ENCODE results near the gene HLA-E.

DNA sequence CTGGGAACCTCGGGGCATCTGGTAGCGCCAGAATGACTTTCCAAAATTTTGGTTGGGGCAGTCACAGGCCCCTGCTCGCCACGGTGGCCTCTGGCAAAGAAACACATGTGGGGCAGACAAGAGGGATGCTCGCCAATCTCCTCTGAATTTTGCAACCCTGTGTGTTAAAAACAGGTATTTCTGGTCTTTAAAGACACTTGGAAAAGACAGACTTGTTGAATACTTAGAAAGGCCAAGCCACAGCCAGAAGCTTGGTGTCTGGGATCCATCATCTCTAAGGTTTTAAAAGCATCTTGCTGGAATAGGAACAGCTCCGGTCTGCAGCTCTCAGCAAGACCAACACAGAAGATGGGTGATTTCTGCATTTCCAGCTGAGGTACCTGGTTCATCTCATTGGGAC, 31.2 kb downstream of the HLA-E start:
- TF ChIP-seq, protein P1, sequence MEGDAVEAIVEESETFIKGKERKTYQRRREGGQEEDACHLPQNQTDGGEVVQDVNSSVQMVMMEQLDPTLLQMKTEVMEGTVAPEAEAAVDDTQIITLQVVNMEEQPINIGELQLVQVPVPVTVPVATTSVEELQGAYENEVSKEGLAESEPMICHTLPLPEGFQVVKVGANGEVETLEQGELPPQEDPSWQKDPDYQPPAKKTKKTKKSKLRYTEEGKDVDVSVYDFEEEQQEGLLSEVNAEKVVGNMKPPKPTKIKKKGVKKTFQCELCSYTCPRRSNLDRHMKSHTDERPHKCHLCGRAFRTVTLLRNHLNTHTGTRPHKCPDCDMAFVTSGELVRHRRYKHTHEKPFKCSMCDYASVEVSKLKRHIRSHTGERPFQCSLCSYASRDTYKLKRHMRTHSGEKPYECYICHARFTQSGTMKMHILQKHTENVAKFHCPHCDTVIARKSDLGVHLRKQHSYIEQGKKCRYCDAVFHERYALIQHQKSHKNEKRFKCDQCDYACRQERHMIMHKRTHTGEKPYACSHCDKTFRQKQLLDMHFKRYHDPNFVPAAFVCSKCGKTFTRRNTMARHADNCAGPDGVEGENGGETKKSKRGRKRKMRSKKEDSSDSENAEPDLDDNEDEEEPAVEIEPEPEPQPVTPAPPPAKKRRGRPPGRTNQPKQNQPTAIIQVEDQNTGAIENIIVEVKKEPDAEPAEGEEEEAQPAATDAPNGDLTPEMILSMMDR (IDR thresholded peaks at IDR 0.05): no peak
- no peak for TF ChIP-seq EZH2 (IDR thresholded peaks at IDR 0.05; ENCODE audit: borderline replicate concordance, insufficient read depth, low read depth, low read length, poor library complexity, severe bottlenecking)

Data from B cell (primary cell).